Measurements from ENCODE around the gene TMEM119. TPM values are rescaled to one million over a fixed set of nuclear protein-coding genes. Genes with fewer than 3 reads are reported as not detected.
"Not testable (repeated sequence)": the region's sequence is repeated elsewhere in the genome, so short reads cannot be mapped to it uniquely, and the experiment has no call there.

Gene TMEM119
- total and polyA plus RNA-seq, 2 of the 4 experiments (the other 2 are of a cell fraction) = 8.1 to 9.2 TPM

- H4K5ac ChIP-seq (ENCODE audit: low read depth, low read length); BruUV-seq (replicated peaks); H3K14ac ChIP-seq (replicated peaks; ENCODE audit: low read depth, low read length); H3K56ac ChIP-seq (ENCODE audit: extremely low read depth, insufficient read depth, low read length); H2AK5ac ChIP-seq (ENCODE audit: low read depth, low read length); DNase-seq; H3K23ac ChIP-seq (ENCODE audit: low read depth, low read length); H3K4me2 ChIP-seq (ENCODE audit: low read depth, low read length); dilution Hi-C loops (cut with HindIII; ENCODE audit: low sequenced_read_pairs, unreplicated experiment); H4K8ac ChIP-seq (ENCODE audit: low read depth in 2 of 2, low read length in 2 of 2); H4K20me1 ChIP-seq (ENCODE audit: insufficient read depth, low read length); H2AFZ ChIP-seq (replicated peaks; ENCODE audit: low read length, poor library complexity); H3K9ac ChIP-seq (ENCODE audit: low read depth, low read length); H3K36me3 ChIP-seq (ENCODE audit: control insufficient read depth, insufficient read depth, low read length); H4K91ac ChIP-seq (ENCODE audit: insufficient read depth, low read depth, low read length); H3K27ac ChIP-seq (ENCODE audit: insufficient read depth, low read length); H3K18ac ChIP-seq (ENCODE audit: low read depth, low read length); H2BK5ac ChIP-seq (ENCODE audit: low read depth, low read length, poor library complexity, severe bottlenecking); H2BK120ac ChIP-seq (ENCODE audit: low read depth, low read length); H2AK9ac ChIP-seq (replicated peaks; ENCODE audit: low read depth, low read length, poor library complexity); H2BK15ac ChIP-seq (ENCODE audit: low read depth, low read length); POLR2A ChIA-PET (ENCODE audit: unreplicated experiment); H3K4me1 ChIP-seq (ENCODE audit: control insufficient read depth, insufficient read depth, low read length); H3K4me3 ChIP-seq (ENCODE audit: insufficient read depth, low read depth, low read length); H3K9me1 ChIP-seq (ENCODE audit: insufficient read depth, low read length); H3K4ac ChIP-seq (ENCODE audit: low read depth, low read length); H3K27me3 ChIP-seq (ENCODE audit: control insufficient read depth, insufficient read depth, low read length); H2BK20ac ChIP-seq (ENCODE audit: low read depth, low read length); ATAC-seq (ENCODE audit: low read depth); H3K79me1 ChIP-seq (ENCODE audit: low read depth in 1 of 2, low read length in 2 of 2); H3K9me3 ChIP-seq (ENCODE audit: control insufficient read depth, insufficient read depth, low read length): not testable (repeated sequence)
- CTCF ChIA-PET = interaction anchor here (0.5 to 2.1 kb wide), 7 partner anchors 21 to 184 kb away, joined by 3 to 37 read pairs (median 6); partner anchors contain the start of gene TMEM119
- 100% methylated on average over 1 of the region's 4 CpGs; no CpG with 5 or more reads in 1 of the 2 experiments for WGBS, 2 experiments (ENCODE audit: extremely low coverage in 2 of 2, insufficient read length in 1 of 2)
- in situ Hi-C loops (cut with MboI; ENCODE audit: low sequenced_read_pairs) (loop anchor here (5.0 kb wide), 1 partner anchor 52 kb away; no protein-coding TSS in a partner anchor), intact Hi-C loops (cut with micrococcal nuclease) (loop anchor here (1.0 kb wide), 2 partner anchors 49 to 56 kb away; no protein-coding TSS in a partner anchor)
Measured at GRCh38 chr12:108618953-108619274, 21.0 kb upstream of the TMEM119 start.

Data from IMR-90 (cell line).